ENCODE data around the gene PROK1.
A peak's percentile ranks its signal among the peaks of the same experiment; 100 is the strongest.
"Not testable (repeated sequence)": the region's sequence is repeated elsewhere in the genome, so short reads cannot be mapped to it uniquely, and the experiment has no call there.

PROK1 gene

GRCh38 chr1:110450929-110451328 is at the start of gene PROK1:
Gene PROK1 (plus strand): TSS chr1:110451149. CDS start chr1:110451217, 68 bp downstream.
- no peak for DNase-seq (ENCODE audit: low read depth in 1 of 2, low spot score in 1 of 2)

GRCh38 chr1:110403805-110404204 is 47.1 kb upstream of the PROK1 start:
- no peak for DNase-seq (ENCODE audit: low read depth in 1 of 2, low spot score in 1 of 2)

- DNase-seq (ENCODE audit: low read depth in 1 of 2, low spot score in 1 of 2): no peak
These were observed 46.5 kb upstream of the PROK1 start for GRCh38 chr1:110404401-110404800.

- not testable (repeated sequence) for DNase-seq (ENCODE audit: low read depth in 1 of 2, low spot score in 1 of 2)
These were observed 44.5 kb upstream of the PROK1 start for GRCh38 chr1:110406407-110406806.

GRCh38 chr1:110407260-110408210 is 43.4 kb upstream of the PROK1 start, which contains the start of gene LAMTOR5:
Gene LAMTOR5 (minus strand): TSS chr1:110407694. CDS start chr1:110407620, 74 bp downstream.
- peak; percentile 83 to 86 for DNase-seq (ENCODE audit: low read depth in 1 of 2, low spot score in 1 of 2)

GRCh38 chr1:110408488-110408887 is 42.5 kb upstream of the PROK1 start:
- no peak for DNase-seq (ENCODE audit: low read depth in 1 of 2, low spot score in 1 of 2)

GRCh38 chr1:110409316-110409715 is 41.6 kb upstream of the PROK1 start:
- no peak for DNase-seq (ENCODE audit: low read depth in 1 of 2, low spot score in 1 of 2)

- no peak for DNase-seq (ENCODE audit: low read depth in 1 of 2, low spot score in 1 of 2)
These were observed 39.7 kb upstream of the PROK1 start for GRCh38 chr1:110411173-110411735.

GRCh38 chr1:110412576-110412975 is 38.4 kb upstream of the PROK1 start:
- DNase-seq (ENCODE audit: low read depth in 1 of 2, low spot score in 1 of 2): peak; percentile 25 to 35

GRCh38 chr1:110413045-110413444 is 37.9 kb upstream of the PROK1 start:
- not testable (repeated sequence) for DNase-seq (ENCODE audit: low read depth in 1 of 2, low spot score in 1 of 2)

- no peak for DNase-seq (ENCODE audit: low read depth in 1 of 2, low spot score in 1 of 2)
These were observed 32.2 kb upstream of the PROK1 start for GRCh38 chr1:110418729-110419128.

- DNase-seq (ENCODE audit: low read depth in 1 of 2, low spot score in 1 of 2): no peak
These were observed 30.8 kb upstream of the PROK1 start for GRCh38 chr1:110420023-110420662.

- no peak for DNase-seq (ENCODE audit: low read depth in 1 of 2, low spot score in 1 of 2)
These were observed 29.8 kb upstream of the PROK1 start for GRCh38 chr1:110420874-110421793.

GRCh38 chr1:110424699-110425611 is 26.0 kb upstream of the PROK1 start:
- DNase-seq (ENCODE audit: low read depth in 1 of 2, low spot score in 1 of 2): no peak

- DNase-seq (ENCODE audit: low read depth in 1 of 2, low spot score in 1 of 2): no peak
These were observed 25.3 kb upstream of the PROK1 start for GRCh38 chr1:110425612-110426152.

- DNase-seq (ENCODE audit: low read depth in 1 of 2, low spot score in 1 of 2): no peak
These were observed 24.1 kb upstream of the PROK1 start for GRCh38 chr1:110426854-110427253.

- no peak for DNase-seq (ENCODE audit: low read depth in 1 of 2, low spot score in 1 of 2)
These were observed 22.0 kb upstream of the PROK1 start for GRCh38 chr1:110428946-110429345.

GRCh38 chr1:110430366-110430765 is 20.6 kb upstream of the PROK1 start:
- DNase-seq (ENCODE audit: low read depth in 1 of 2, low spot score in 1 of 2): no peak

GRCh38 chr1:110430901-110431300 is 20.0 kb upstream of the PROK1 start:
- no peak for DNase-seq (ENCODE audit: low read depth in 1 of 2, low spot score in 1 of 2)

Measured in activated T-helper 1 cell treated with anti-CD3 and anti-CD28 coated beads, Interleukin-2, amount 50 U/mL, for 16 hours (primary cell).